NCI-H345 (cell line): ENCODE measurements around the gene KRTAP5-3.

ENCODE experiments used
- DNase-seq: peaks from one replicate; lab custom pipeline; 2025; lab: John Stamatoyannopoulos, UW

The KRTAP5-3 gene

GRCh38 chr11:1564535-1565172 lies 43.6 kb downstream of the KRTAP5-3 start:
- no peak for DNase-seq

- no peak for DNase-seq
Measured at GRCh38 chr11:1563697-1564534, 44.3 kb downstream of the KRTAP5-3 start.

- no peak for DNase-seq
Measured at GRCh38 chr11:1563149-1563638, 45.1 kb downstream of the KRTAP5-3 start.

GRCh38 chr11:1562469-1563148 lies 45.7 kb downstream of the KRTAP5-3 start:
- no peak for DNase-seq

GRCh38 chr11:1561955-1562354 lies 46.3 kb downstream of the KRTAP5-3 start:
- no peak for DNase-seq

GRCh38 chr11:1561266-1561665 lies 47.0 kb downstream of the KRTAP5-3 start:
- DNase-seq, result no peak

- DNase-seq, result no peak
Measured at GRCh38 chr11:1560649-1561251, 47.5 kb downstream of the KRTAP5-3 start.

- no peak for DNase-seq
Measured at GRCh38 chr11:1560002-1560648, 48.1 kb downstream of the KRTAP5-3 start.

GRCh38 chr11:1559111-1559951 lies 48.9 kb downstream of the KRTAP5-3 start:
- DNase-seq, result peak; percentile 32

GRCh38 chr11:1558775-1559110 lies 49.5 kb downstream of the KRTAP5-3 start:
- no peak for DNase-seq

GRCh38 chr11:1557904-1558774 lies 50.1 kb downstream of the KRTAP5-3 start:
- DNase-seq, result no peak
